Caco-2 (cell line): ENCODE results near the gene AAK1. TPM values are rescaled to one million over a fixed set of nuclear protein-coding genes. Genes with fewer than 3 reads are reported as not detected.
A peak's percentile ranks its signal among the peaks of the same experiment; 100 is the strongest.

Source experiments
- BruUV-seq: library from RNA; stranded (reverse); fragments of 400-500 nt; replicated peaks from 2 replicates; lab custom pipeline; 2021; lab: Mats Ljungman, UMichigan
- CTCF ChIA-PET: fragments of 300-600 bp; sonication (Branson Sonifier 250); formaldehyde crosslinking; loops from one replicate; lab custom pipeline; 2022; ENCODE audit warnings: antibody characterized with exemption; lab: Charles Lee
- POLR2A ChIA-PET: fragments of 300-600 bp; sonication (Branson Sonifier 250); formaldehyde crosslinking; loops from one replicate; lab custom pipeline; 2022; ENCODE audit warnings: antibody characterized with exemption; lab: Charles Lee
- DNase-seq, 2 experiments: peaks; one replicate each; pipeline versions ENCODE4 v3.0.0 to v3.0.0-alpha.2; 2020 to 2022
- H3K27me3 ChIP-seq: replicated peaks from 2 replicates; pipeline ENCODE4 v1.6.0; 2011; ENCODE audit warnings: low read length; ENCODE audit not compliant: control insufficient read depth, insufficient read depth
- H3K36me3 ChIP-seq: 2 replicates; pipeline ENCODE4 v1.5.1; 2011; ENCODE audit warnings: low read length; ENCODE audit not compliant: control insufficient read depth, insufficient read depth
- H3K4me1 ChIP-seq: fragments of 250-450 bp; sonication (Bioruptor Pico); 2 replicates; pipeline ENCODE4 v1.5.1; 2020; ENCODE audit warnings: mild to moderate bottlenecking
- H3K4me3 ChIP-seq: 2 replicates; pipeline ENCODE4 v1.5.1; 2011; ENCODE audit warnings: low read depth, mild to moderate bottlenecking, control low read depth, low read length
- H3K9me3 ChIP-seq: fragments of 250-450 bp; sonication (Bioruptor Pico); 2 replicates; pipeline ENCODE4 v1.5.1; 2020; ENCODE audit warnings: mild to moderate bottlenecking, moderate library complexity
- H3K27ac Mint-ChIP-seq: one replicate; pipeline ENCODE4 v1.8.0; 2022; ENCODE audit warnings: mixed read lengths; ENCODE audit not compliant: unreplicated experiment
- H3K27me3 Mint-ChIP-seq: one replicate; pipeline ENCODE4 v1.8.0; 2022; ENCODE audit warnings: mixed read lengths; ENCODE audit not compliant: insufficient read depth, unreplicated experiment
- H3K36me3 Mint-ChIP-seq: one replicate; pipeline ENCODE4 v1.8.0; 2022; ENCODE audit warnings: mild to moderate bottlenecking, mixed read lengths; ENCODE audit not compliant: insufficient read depth, unreplicated experiment
- H3K4me1 Mint-ChIP-seq: one replicate; pipeline ENCODE4 v1.8.0; 2022; ENCODE audit warnings: low read depth, mixed read lengths; ENCODE audit not compliant: unreplicated experiment
- H3K4me3 Mint-ChIP-seq: one replicate; pipeline ENCODE4 v1.8.0; 2022; ENCODE audit warnings: mild to moderate bottlenecking, moderate library complexity, mixed read lengths; ENCODE audit not compliant: unreplicated experiment
- H3K9me3 Mint-ChIP-seq: one replicate; pipeline ENCODE4 v1.8.0; 2022; ENCODE audit warnings: mixed read lengths; ENCODE audit not compliant: unreplicated experiment
- intact Hi-C: fragments of 100-400 bp; cut with micrococcal nuclease; formaldehyde crosslinking; loops from one replicate; pipeline ENCODE4 v1.10.0; 2022; ENCODE audit not compliant: unreplicated experiment
- total RNA-seq: library from RNA; stranded (reverse); gene quantifications from 2 replicates; pipeline ENCODE4 v1.2.3, GENCODE V29; 2022
- TF ChIP-seq, protein P1 (sequence below), 2 experiments: fragments of 200-600 bp in 1 of 2; IDR thresholded peaks; 1 replicate in 1 of 2; 2 replicates in 1 of 2; pipeline versions ENCODE4 v1.5.1 to v1.8.0; 2011 to 2022; ENCODE audit warnings: antibody characterized with exemption in 1 of 2, control low read depth in 1 of 2, inconsistent platforms in 1 of 2, low read depth in 1 of 2, low read length in 1 of 2, mild to moderate bottlenecking in 1 of 2, moderate library complexity in 1 of 2; ENCODE audit not compliant: insufficient read depth in 1 of 2, severe bottlenecking in 1 of 2, unreplicated experiment in 1 of 2

The AAK1 gene
- total RNA-seq, 1 experiment from 2014 or later = 39.7 TPM

DNA sequence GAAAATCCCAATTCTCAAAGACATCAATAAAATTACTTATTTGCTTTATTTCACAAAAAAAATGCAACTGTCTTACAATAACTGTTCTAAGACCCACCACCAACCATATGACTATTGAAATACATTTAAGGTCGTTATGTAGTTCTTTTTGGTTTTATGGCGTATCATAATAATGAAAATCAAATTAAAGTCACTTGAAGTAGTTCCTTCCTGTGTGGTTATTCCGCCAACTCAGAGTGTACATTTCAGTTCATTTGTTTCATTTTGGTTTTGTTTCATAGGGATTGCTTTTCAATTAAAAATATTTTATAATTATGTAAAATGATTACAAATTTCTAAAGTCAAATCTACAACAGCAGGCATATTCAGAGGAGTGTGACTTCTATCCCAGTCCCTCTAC lies 45.9 kb upstream of the AAK1 start:
- Histone ChIP-seq H3K9me3 (no peaks in the 10 kb centered on the region), H3K4me1 (peaks cover 17% of the 10 kb centered on the region), H3K27me3 (no peaks in the 10 kb centered on the region), H3K4me3 (no peak overlapping the region), H3K36me3 (no peaks in the 10 kb centered on the region)
- Mint-ChIP-seq H3K27ac (no peak overlapping the region), H3K4me1 (peaks cover 31% of the 10 kb centered on the region), H3K36me3 (no peaks in the 10 kb centered on the region), H3K4me3 (no peak overlapping the region), H3K9me3 (peaks cover 6% of the 10 kb centered on the region), H3K27me3 (no peaks in the 10 kb centered on the region)
- intact Hi-C loops = no loop called here
- ChIA-PET CTCF (no interaction called here), POLR2A (no interaction called here)
- no TSS peak for BruUV-seq
- TF ChIP-seq, protein P1, sequence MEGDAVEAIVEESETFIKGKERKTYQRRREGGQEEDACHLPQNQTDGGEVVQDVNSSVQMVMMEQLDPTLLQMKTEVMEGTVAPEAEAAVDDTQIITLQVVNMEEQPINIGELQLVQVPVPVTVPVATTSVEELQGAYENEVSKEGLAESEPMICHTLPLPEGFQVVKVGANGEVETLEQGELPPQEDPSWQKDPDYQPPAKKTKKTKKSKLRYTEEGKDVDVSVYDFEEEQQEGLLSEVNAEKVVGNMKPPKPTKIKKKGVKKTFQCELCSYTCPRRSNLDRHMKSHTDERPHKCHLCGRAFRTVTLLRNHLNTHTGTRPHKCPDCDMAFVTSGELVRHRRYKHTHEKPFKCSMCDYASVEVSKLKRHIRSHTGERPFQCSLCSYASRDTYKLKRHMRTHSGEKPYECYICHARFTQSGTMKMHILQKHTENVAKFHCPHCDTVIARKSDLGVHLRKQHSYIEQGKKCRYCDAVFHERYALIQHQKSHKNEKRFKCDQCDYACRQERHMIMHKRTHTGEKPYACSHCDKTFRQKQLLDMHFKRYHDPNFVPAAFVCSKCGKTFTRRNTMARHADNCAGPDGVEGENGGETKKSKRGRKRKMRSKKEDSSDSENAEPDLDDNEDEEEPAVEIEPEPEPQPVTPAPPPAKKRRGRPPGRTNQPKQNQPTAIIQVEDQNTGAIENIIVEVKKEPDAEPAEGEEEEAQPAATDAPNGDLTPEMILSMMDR (IDR thresholded peaks at IDR 0.05; ENCODE audit: insufficient read depth in 1 of 2, low read depth in 1 of 2, low read length in 1 of 2, severe bottlenecking in 1 of 2, unreplicated experiment in 1 of 2) = no peak
- no peak for DNase-seq

DNA sequence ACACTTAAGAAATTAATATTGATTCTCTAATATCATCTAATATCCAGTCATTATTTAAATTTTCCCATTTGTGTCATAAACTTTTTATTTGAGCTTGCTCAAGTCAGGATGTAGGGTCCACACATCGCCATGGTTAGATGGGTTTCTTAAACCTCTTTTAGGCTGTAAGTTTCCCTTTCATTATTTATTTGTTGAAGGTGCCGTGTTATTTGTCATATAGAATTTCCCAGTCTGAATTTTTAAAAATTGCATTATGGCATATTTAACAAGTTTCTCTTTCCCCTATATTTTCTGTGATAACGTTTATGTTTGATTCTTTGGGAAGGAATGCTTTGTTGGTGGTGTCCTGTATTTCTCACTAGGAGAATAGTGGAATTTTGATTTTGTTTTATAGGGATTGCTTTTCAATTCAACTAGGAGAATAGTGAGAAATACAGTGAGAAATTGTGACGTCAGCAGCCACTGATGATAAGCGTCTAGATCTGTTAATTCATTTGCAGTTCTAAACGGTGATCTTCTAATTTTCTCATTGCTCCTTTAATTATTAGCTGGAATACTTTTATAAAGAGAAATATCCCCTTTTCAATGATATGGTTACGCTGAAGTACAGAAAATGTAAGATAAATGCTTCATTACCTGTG lies 44.6 kb upstream of the AAK1 start:
- H3K9me3 Mint-ChIP-seq = peaks cover 6% of the 10 kb centered on the region
- TF ChIP-seq, protein P1 (IDR thresholded peaks at IDR 0.05; ENCODE audit: insufficient read depth in 1 of 2, low read depth in 1 of 2, low read length in 1 of 2, severe bottlenecking in 1 of 2, unreplicated experiment in 1 of 2) = no peak
- no peak overlapping the region for H3K27ac Mint-ChIP-seq
- POLR2A ChIA-PET = no interaction called here
- CTCF ChIA-PET = interaction anchor here (0.6 to 2.7 kb wide), 2 partner anchors 18 to 37 kb away, joined by 5 to 10 read pairs; no protein-coding TSS in a partner anchor
- H3K4me1 ChIP-seq = peaks cover 29% of the 10 kb centered on the region
- no peaks in the 10 kb centered on the region for H3K9me3 ChIP-seq
- no peak overlapping the region for H3K4me3 ChIP-seq
- H3K27me3 Mint-ChIP-seq = no peaks in the 10 kb centered on the region
- DNase-seq = no peak
- no peaks in the 10 kb centered on the region for H3K36me3 Mint-ChIP-seq
- H3K27me3 ChIP-seq = no peaks in the 10 kb centered on the region
- BruUV-seq = no TSS peak
- peaks cover 39% of the 10 kb centered on the region for H3K4me1 Mint-ChIP-seq
- H3K4me3 Mint-ChIP-seq = no peak overlapping the region
- intact Hi-C loops = no loop called here
- no peaks in the 10 kb centered on the region for H3K36me3 ChIP-seq

DNA sequence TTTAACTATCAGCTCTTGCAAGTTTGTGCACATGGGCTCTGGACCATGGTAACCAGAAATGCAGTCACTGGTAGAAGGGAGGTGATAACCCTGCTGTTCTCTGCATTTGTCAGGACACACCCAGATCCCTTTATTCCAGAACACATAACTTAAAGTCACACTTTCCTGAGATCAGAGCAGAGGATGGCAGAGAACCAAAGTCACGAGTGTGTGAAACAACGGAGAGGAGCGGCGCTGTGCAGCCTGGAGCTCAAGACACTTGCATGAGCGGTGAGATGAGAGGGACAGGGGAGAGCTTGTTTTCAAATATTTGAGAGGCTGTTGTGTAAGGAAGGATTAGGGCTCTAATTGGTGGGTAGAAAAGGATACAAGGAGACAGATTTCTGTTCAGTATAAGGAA lies 43.3 kb upstream of the AAK1 start:
- peak overlapping the region; percentile 0 for H3K4me3 Mint-ChIP-seq
- no peaks in the 10 kb centered on the region for H3K36me3 Mint-ChIP-seq
- ChIA-PET CTCF (interaction anchor here (1.2 to 2.7 kb wide), 2 partner anchors 28 to 38 kb away, joined by 3 to 10 read pairs; no protein-coding TSS in a partner anchor), POLR2A (interaction anchor here (1.0 kb wide), 1 partner anchor 228 kb away, joined by 4 read pairs; no protein-coding TSS in a partner anchor)
- DNase-seq = peak; percentile 48 to 50
- TF ChIP-seq, protein P1 (IDR thresholded peaks at IDR 0.05; ENCODE audit: insufficient read depth in 1 of 2, low read depth in 1 of 2, low read length in 1 of 2, severe bottlenecking in 1 of 2, unreplicated experiment in 1 of 2) = no peak
- no TSS peak for BruUV-seq
- H3K27ac Mint-ChIP-seq = peak overlapping the region; percentile 7
- H3K27me3 Mint-ChIP-seq = no peaks in the 10 kb centered on the region
- Histone ChIP-seq H3K27me3 (no peaks in the 10 kb centered on the region), H3K36me3 (no peaks in the 10 kb centered on the region), H3K4me1 (peaks cover 37% of the 10 kb centered on the region), H3K4me3 (no peak overlapping the region), H3K9me3 (no peaks in the 10 kb centered on the region)
- peaks cover 6% of the 10 kb centered on the region for H3K9me3 Mint-ChIP-seq
- intact Hi-C loops = no loop called here
- peaks cover 36% of the 10 kb centered on the region for H3K4me1 Mint-ChIP-seq
